Tongue (tissue), 2 donors: ENCODE measurements around the gene OR14J1. TPM values are rescaled to one million over a fixed set of nuclear protein-coding genes. Genes with fewer than 3 reads are reported as not detected.
"Not testable (repeated sequence)": the region's sequence is repeated elsewhere in the genome, so short reads cannot be mapped to it uniquely, and the experiment has no call there.

Experiments used
- DNase-seq: peaks from one replicate; pipeline ENCODE4 v3.0.0-alpha.2; 2015
- total RNA-seq: library from RNA; depleted of rRNA; stranded (reverse); fragments of >200 nt; gene quantifications from one replicate; pipeline ENCODE4 v1.2.3, GENCODE V29; 2014

The OR14J1 gene, protein sequence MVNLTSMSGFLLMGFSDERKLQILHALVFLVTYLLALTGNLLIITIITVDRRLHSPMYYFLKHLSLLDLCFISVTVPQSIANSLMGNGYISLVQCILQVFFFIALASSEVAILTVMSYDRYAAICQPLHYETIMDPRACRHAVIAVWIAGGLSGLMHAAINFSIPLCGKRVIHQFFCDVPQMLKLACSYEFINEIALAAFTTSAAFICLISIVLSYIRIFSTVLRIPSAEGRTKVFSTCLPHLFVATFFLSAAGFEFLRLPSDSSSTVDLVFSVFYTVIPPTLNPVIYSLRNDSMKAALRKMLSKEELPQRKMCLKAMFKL
- total RNA-seq = not detected

DNA sequence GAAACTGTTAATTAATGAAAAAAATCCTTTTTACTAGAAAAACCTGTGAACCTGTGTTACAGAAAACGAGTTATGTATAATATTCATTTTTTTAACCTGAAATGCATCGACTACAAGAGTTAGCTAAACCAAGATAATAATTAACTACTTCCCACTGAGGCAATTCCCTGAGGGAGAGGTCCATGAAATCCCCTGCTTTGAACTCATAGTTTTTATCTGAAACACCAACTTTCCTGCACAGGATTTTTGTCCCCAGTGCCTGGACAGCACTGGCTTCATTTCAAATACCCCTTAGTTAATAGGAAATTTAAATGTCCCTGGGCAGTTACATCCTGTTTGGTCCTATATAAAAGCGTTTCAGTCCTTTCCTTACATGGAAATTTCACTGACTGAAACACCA lies at the start of gene OR14J1:
TSS of gene OR14J1 (plus strand) at position 386 of the 400 bp plus-strand sequence. CDS start 4,989 bp downstream, outside the sequence.
- no peak for DNase-seq

DNA sequence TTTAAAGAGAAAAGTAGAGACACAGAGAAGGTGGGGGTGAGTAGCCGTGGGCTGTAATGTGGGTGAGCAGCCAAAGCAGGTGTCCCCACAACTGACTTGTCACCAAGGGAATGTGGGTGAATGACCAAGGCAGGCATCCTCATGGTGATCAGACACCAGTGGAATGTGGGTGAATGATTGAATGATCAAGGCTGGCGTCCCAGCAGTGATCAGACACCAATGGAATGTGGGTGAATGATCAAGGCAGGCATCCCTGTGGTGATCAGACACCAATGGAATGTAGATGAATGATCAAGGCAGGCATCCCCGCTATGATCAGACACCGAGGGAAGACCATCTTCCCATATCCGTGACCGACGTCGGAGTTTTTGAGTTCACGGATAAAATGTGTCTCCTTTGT lies 49.8 kb upstream of the OR14J1 start:
- DNase-seq = no peak

DNA sequence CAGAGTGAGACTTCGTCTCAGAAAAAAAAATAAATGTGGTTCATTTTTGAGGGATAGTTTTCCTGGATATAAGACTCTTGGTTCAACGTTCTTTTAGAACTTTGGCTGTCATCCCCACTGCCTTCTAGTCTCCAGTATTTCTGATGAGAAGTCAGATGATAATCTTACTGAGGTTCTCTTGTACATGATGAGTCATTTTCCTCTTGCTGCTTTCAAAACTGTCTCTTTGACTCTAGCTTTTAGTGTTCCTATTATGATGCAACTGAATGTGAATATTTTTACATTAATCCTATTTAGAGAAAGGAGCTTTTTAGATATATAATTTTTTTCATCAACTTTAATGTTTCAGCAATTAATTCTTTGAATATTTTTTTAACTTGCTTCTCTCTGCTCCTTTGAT lies 46.0 kb upstream of the OR14J1 start:
- no peak for DNase-seq

DNA sequence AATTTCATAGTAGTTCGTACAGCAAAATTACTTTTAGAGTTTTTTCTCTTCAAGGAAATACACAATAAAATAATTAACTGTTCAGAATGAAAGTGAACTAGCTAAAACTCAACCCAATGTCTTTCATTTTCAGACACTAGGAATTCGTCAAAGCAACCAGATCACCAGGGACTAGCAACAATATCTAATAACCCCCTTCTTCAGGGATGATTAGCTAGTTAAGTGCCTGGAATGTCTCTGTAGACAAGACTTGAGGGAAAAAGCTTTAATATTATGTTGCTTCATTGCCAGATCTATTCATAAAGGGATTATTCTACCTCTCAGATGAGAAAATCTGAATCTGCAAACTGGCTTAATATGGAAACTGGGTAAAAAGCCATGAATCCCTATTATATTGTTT lies 41.8 kb upstream of the OR14J1 start:
- DNase-seq = no peak

DNA sequence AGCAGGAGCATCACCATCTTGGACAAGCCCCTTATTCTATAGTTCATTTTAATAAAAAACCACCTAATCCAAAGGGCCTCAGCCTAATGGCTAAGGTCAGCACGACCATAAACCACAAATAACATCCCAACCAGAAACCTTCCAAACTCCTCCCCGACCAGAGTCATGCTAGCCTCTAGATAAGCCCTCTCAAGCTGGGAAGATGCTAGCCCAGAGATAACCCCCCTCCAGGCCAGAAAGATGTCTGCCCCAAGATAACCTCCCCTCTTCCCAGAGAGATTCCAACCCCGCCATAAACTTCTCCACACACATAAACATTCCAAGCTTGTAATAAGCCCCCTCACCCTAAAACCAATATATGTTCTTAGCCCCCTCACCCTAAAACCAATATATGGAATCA lies 38.5 kb upstream of the OR14J1 start:
- DNase-seq = no peak

DNA sequence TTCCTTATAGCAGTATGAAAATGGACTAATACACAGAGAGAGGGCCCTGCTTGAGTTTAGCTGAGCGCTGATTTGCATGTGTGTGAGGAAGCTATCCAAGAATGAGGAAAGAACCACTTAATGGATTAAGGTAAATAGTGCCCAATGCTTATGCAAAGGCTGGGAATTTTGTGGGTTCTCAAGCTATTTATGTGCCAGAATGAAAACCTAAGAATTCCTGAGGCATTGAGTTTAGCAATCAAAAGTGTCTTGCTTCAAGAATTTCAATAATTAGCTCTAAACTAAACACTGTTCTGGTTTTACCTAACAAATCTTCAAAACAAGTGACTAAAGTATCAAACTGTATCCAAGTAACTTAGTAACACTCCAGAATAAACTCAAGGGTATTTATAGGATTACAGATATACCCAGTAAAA lies 7.0 kb upstream of the OR14J1 start:
- DNase-seq = no peak

DNA sequence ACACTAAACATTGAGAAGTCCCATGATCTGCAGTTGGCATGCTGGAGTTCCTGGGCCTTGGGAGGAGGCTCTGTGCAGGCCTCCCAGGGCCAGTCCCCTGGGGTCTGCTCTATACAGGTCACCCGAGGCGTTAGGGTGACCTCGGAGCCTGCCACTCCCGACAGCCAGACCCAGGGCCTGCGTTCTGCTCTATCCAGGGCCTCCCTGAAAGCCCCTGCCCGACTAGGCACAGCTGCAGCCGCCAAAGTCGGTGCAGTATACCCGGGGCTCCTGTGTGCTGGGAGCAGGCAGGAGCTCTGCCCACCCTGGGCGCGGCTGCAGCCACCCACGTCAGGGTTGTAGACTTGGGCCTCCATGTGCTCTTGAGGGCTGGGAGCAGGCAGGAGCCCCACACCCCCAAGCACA lies 6.3 kb upstream of the OR14J1 start:
- DNase-seq = no peak

DNA sequence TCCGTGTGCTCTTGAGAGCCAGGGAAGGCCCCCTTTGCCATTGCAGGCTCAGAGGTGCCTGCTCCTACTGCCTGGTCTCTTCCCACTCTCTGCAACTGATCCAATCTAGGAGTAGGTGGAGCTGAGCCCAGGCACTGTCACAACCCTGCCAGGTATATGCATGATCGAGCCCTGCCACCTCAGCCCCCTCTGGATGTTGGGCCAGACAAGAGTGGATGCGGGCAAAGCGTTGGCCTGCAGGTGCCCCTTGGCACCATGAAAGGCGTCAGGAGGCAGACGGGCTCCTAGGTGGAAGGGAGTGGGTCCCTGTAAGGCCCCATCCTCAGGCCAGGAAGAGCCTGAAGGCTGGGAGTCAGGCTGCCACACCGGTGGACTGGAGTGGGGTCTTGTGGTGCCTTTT lies 5.9 kb upstream of the OR14J1 start:
- DNase-seq = no peak

DNA sequence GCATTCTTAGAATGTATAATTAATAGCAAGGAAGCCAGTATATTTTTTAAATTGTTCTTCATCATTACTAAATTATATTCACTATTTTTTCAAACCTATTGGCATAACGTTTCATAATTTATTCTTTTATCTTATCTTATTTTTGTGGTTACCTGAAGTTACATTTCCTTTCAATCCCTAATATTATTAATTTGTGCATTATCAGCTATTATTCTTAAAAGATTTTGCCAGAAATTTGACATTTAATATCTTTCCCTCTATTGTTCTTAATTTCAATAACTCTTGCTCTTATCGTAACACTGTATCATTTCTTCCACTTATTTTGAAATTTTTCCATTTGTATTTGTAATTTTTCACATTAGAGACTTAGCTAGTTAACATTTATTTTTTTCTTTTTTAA lies 18.4 kb downstream of the OR14J1 start:
- no peak for DNase-seq

DNA sequence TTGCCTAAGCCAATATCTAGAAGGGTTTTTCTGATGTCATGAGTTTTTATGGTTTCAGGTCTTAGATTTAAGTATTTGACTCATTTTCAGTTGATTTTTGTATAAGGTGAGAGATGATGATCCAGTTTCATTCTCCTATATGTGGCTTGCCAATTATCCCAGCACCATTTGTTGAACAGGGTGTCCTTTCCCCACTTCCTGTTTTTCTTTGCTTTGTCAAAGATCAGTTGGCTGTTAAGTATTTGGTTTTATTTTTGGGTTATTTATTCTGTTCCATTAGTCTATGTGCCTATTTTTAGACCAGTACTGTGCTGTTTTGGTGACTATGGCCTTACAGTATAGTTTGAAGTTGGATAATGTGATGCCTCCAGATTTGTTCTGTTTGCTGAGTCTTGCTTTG lies 21.8 kb downstream of the OR14J1 start:
- not testable (repeated sequence) for DNase-seq

DNA sequence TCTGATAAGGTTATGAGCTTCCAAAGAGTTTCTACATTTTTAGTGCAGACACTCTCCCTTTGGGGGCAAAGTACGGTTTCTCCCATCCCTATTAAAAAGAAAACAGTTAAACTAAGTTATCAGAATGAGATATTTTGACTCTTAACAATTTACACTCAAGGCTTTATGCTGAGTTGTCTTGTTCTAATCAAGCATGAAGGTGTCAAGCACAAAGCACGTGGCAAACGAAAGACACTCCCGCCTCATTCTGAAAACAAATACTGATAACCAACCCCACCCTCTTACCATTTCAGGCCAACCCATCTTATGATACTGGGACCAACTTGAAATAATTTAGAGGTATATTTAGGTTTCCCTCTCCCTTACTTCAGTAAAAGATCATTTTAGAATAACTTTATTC lies 24.3 kb downstream of the OR14J1 start:
- DNase-seq = no peak

DNA sequence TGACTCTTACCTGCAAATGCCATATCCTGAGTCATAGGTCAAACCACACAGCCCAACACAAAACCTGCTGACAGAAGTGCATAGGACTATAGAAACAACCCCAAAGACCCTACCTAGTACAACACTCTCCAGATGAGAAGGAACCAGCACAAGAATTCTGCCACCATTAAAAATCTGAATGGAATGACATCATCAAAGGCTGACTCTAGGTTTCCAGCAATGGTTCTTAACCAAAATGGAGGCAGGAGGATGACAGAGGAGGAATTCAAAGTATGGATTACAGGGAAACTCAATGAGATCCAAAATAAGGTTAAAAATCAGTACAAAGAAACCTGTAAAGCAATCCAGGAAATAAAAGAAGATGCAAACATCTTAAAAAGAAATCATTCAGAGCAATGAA lies 31.2 kb downstream of the OR14J1 start:
- no peak for DNase-seq

DNA sequence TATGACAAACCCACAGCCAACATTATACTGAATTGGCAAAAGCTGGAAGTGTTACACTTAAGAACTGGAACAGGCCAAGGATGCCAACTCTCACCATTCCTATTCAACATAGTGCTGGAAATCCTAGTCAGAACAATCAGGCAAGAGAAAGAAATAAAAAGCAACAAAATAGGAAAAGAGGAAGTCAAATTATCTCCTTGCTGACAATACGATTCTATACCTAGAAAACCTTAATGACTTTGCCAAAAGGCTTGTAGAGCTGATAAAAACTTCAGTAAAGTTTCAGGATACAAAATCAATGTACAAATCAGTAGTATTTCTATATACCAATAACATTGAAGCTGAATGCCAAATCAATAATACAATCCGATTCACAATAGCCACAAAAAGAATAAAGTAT lies 34.8 kb downstream of the OR14J1 start:
- no peak for DNase-seq

DNA sequence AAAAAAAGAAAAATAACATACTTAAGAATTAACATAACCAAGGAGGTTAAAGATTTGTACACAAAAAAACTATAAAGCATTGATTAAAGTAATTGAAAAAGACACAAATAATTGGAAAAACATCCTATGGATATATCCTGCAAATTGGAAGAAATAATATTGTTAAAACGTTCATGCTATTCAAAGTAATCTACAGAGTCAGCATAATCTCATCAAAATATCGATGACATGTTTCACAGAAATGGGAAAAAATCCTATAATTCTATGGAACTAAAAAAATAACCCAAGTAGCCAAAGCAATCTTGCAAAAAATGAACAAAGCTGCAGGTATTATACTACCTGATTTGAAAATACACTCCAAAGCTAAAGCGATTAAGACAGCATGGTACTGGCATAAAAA lies 43.9 kb downstream of the OR14J1 start:
- DNase-seq = no peak

DNA sequence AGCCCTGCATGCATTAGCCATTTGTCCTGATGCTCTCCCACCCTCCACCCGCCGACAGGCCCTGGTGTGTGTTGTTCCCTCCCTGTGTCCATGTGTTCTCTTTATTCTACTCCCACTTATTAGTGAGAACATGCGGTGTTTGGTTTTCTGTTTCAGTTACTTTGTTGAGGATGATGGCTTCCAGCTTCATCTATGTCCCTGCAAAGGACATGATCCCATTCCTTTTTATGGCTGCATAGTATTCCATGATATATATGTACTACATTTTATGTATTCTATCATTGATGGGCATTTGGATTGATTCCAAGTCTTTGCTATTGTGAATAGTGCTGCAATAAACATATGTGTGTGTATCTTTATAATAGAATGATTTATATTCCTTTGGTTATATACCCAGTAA lies 47.8 kb downstream of the OR14J1 start:
- not testable (repeated sequence) for DNase-seq

DNA sequence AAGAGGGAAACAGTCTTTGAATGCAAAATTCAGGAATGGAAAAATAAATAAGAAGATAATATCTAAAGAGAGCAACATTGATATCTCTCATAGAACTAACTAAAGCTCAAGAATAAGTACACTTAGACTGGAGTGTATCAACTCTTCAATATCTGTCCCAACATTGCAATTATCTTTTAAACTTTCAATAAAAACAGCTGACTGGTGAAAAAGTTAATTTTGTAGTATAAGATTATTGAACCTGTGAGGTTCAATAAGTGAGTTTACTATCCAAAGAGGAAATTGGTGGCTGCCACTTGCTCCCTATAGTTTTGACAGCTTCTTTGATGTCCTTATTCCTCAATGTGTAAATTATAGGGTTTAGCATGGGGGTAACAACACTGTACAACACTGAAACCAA lies 53.5 kb downstream of the OR14J1 start:
- DNase-seq = no peak

DNA sequence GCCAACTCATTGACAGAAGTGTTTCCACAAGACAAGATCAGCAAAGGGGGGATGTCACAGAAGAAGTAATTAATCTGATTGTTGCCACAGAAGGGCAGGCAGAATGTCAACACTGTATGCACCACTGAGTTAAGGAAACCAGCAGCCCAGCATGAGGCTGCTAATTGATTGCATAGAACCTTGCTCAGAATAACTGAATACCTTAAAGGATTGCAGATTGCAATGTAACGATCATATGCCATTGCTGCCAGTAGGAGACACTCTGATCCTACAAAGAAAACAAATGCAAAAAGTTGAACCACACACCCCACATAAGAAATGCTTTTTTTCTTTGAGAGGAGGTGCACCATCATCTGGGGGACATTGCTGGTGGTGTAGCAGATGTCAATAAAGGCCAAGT lies 54.1 kb downstream of the OR14J1 start:
- no peak for DNase-seq

Other genes starting within 250 kb of the OR14J1 start
- gene OR2B3, start 214.4 kb upstream of the OR14J1 start, total RNA-seq = not detected
- gene OR2J1, start 202.2 kb upstream of the OR14J1 start, total RNA-seq = not detected
- gene OR2J3, start 193.6 kb upstream of the OR14J1 start, total RNA-seq = not detected
- gene OR2J2, start 130.8 kb upstream of the OR14J1 start, total RNA-seq = not detected
- not detected for gene OR5V1, start 67.2 kb downstream of the OR14J1 start, total RNA-seq
- gene OR12D3, start 73.6 kb downstream of the OR14J1 start, total RNA-seq = not detected
- not detected for gene OR12D2, start 93.9 kb downstream of the OR14J1 start, total RNA-seq
- not detected for gene OR12D1, start 113.2 kb downstream of the OR14J1 start, total RNA-seq
- not detected for gene OR10C1, start 137.6 kb downstream of the OR14J1 start, total RNA-seq
- gene OR11A1, start 155.4 kb downstream of the OR14J1 start, total RNA-seq = not detected
- gene OR2H1, start 155.5 kb downstream of the OR14J1 start, total RNA-seq = not detected
- gene MAS1L, start 186.3 kb downstream of the OR14J1 start, total RNA-seq = not detected